C4-2B (cell line): Measurements from ENCODE around the gene DLG2.

Experiments used
- H3K27ac ChIP-seq: fragments of 450-650 bp; 2 replicates; pipeline ENCODE4 v1.5.1; 2017
- ZFX ChIP-seq: fragments of 450-650 bp; IDR thresholded peaks from 2 replicates; pipeline ENCODE4 v1.6.1; 2017
- TF ChIP-seq, protein P1 (sequence below): fragments of 450-650 bp; conservative IDR thresholded peaks from 2 replicates; pipeline ENCODE4 v1.5.1; 2017; ENCODE audit warnings: mild to moderate bottlenecking

Gene DLG2

DNA sequence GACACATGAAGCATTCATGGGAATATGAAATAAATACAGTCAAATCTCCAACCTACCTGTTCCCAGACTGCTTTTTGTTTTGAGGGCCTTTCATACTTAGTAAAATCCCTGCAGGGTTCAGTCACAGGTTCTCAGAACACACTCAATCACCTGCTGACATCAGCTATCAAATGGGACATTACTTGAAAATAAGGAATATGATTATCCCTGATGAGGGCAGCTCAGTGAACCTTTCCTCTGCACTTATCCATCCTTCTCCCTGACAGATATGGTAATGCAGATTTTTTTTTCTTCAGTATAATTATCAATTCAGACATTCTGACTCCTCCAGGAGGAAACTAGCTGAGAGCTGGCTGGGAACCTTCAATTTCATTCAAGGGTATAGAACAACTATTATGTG, 1213.6 kb downstream of the DLG2 start:
- no peak overlapping the region for H3K27ac ChIP-seq
- TF ChIP-seq ZFX: no peak
- TF ChIP-seq, protein P1, sequence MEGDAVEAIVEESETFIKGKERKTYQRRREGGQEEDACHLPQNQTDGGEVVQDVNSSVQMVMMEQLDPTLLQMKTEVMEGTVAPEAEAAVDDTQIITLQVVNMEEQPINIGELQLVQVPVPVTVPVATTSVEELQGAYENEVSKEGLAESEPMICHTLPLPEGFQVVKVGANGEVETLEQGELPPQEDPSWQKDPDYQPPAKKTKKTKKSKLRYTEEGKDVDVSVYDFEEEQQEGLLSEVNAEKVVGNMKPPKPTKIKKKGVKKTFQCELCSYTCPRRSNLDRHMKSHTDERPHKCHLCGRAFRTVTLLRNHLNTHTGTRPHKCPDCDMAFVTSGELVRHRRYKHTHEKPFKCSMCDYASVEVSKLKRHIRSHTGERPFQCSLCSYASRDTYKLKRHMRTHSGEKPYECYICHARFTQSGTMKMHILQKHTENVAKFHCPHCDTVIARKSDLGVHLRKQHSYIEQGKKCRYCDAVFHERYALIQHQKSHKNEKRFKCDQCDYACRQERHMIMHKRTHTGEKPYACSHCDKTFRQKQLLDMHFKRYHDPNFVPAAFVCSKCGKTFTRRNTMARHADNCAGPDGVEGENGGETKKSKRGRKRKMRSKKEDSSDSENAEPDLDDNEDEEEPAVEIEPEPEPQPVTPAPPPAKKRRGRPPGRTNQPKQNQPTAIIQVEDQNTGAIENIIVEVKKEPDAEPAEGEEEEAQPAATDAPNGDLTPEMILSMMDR: no peak

DNA sequence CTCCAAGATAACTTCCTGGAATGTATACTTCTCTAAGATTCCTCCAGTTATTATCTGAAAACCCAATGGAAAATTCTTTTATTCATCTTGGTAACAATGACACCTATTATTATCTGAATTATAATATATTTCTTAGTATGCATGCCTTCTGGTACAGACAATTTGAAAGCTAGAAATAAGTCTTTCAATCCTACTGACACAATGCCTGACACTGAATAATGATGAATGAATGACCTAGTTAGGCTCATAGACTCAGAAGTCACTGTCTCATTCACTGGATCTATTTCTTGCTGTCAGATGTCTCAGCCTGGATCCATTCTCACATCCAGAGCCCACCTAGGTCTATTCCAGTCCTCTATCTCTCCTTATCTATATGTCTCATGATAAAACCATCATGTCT, 1214.3 kb downstream of the DLG2 start:
- TF ChIP-seq ZFX: no peak
- TF ChIP-seq, protein P1: no peak
- H3K27ac ChIP-seq: no peak overlapping the region

- no peak overlapping the region for H3K27ac ChIP-seq
- TF ChIP-seq ZFX: no peak
- TF ChIP-seq, protein P1: no peak
These were observed 1218.2 kb downstream of the DLG2 start for GRCh38 chr11:84408946-84409411.

- TF ChIP-seq ZFX: no peak
- TF ChIP-seq, protein P1: no peak
- no peak overlapping the region for H3K27ac ChIP-seq
These were observed 1220.1 kb downstream of the DLG2 start for GRCh38 chr11:84407091-84407490.

- TF ChIP-seq, protein P1: peak; percentile 79
- TF ChIP-seq ZFX: no peak
These were observed 1229.0 kb downstream of the DLG2 start for GRCh38 chr11:84398017-84398626.

GRCh38 chr11:84396521-84396920, 1230.6 kb downstream of the DLG2 start:
- H3K27ac ChIP-seq: no peak overlapping the region
- TF ChIP-seq, protein P1: no peak
- no peak for TF ChIP-seq ZFX

More at GRCh38 chr11:84398017-84398626, 1229.0 kb downstream of the DLG2 start:
- no peak overlapping the region for H3K27ac ChIP-seq

DNA sequence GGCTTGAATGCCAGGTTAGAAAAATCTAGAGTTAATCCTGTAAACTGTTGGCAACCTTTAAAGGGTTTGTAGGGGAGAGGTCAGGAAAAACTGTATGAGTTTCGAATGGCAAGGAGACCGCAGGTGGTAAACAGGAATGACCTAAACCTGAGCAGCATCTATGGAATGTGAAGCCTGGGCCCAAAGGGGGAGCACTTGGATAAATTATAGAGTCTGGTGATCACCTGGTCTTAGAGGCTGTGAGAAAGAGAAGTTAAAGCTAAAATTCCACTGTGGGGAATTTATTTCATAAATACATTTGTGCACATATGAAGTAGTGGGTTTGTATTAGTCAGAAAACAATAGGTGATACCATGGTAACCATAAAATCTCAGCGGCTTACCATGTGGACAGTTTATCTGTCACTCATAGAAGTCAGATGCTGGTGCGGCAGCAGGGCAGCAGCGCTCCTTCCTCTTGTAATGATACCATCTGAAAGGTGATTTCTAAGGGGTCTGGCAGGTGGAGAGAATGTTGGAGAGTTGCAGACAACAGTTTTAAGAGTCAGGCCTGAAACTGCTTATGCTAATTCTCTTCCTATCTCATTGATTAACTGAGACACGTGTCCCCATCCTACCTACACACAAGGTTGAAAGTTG, 1236.6 kb downstream of the DLG2 start:
- no peak overlapping the region for H3K27ac ChIP-seq
- TF ChIP-seq, protein P1: peak; percentile 27
- TF ChIP-seq ZFX: no peak
